Parathyroid adenoma (tissue), 2 donors: Measurements from ENCODE around the gene CD96.

ENCODE experiments used
- H2AFZ ChIP-seq: fragments of 300-600 bp; sonication (generic); one replicate; pipeline ENCODE4 v1.7.0; 2017; ENCODE audit warnings: antibody characterized with exemption, mild to moderate bottlenecking
- H3K27ac ChIP-seq: fragments of 300-600 bp; sonication (generic); one replicate; pipeline ENCODE4 v1.7.0; 2017
- H3K27me3 ChIP-seq: fragments of 300-600 bp; sonication (generic); one replicate; pipeline ENCODE4 v1.7.0; 2017; ENCODE audit warnings: low read length; ENCODE audit not compliant: control insufficient read depth, insufficient read depth
- H3K36me3 ChIP-seq: fragments of 300-600 bp; sonication (generic); one replicate; pipeline ENCODE4 v1.7.0; 2017; ENCODE audit warnings: low read length; ENCODE audit not compliant: control insufficient read depth, insufficient read depth
- H3K4me1 ChIP-seq: fragments of 300-600 bp; sonication (generic); one replicate; pipeline ENCODE4 v1.7.0; 2017; ENCODE audit warnings: control low read depth
- H3K4me2 ChIP-seq: fragments of 300-600 bp; sonication (generic); one replicate; pipeline ENCODE4 v1.7.0; 2017; ENCODE audit warnings: low read length
- H3K4me3 ChIP-seq: fragments of 300-600 bp; sonication (generic); one replicate; pipeline ENCODE4 v1.7.0; 2017; ENCODE audit warnings: low read depth, low read length
- H3K79me2 ChIP-seq: fragments of 300-600 bp; sonication (generic); one replicate; pipeline ENCODE4 v1.7.0; 2017; ENCODE audit warnings: control low read depth
- H3K9ac ChIP-seq: fragments of 300-600 bp; sonication (generic); one replicate; pipeline ENCODE4 v1.7.0; 2017; ENCODE audit warnings: mild to moderate bottlenecking
- H3K9me3 ChIP-seq: fragments of 300-600 bp; sonication (generic); one replicate; pipeline ENCODE4 v1.7.0; 2017; ENCODE audit warnings: low read length; ENCODE audit not compliant: control insufficient read depth
- TF ChIP-seq, protein P1 (sequence below): fragments of 300-600 bp; sonication (generic); IDR thresholded peaks from one replicate; pipeline ENCODE4 v1.7.0; 2017; ENCODE audit warnings: antibody characterized with exemption, mild to moderate bottlenecking
- donor health status: primary hyperparathyroidism.

The CD96 gene

DNA sequence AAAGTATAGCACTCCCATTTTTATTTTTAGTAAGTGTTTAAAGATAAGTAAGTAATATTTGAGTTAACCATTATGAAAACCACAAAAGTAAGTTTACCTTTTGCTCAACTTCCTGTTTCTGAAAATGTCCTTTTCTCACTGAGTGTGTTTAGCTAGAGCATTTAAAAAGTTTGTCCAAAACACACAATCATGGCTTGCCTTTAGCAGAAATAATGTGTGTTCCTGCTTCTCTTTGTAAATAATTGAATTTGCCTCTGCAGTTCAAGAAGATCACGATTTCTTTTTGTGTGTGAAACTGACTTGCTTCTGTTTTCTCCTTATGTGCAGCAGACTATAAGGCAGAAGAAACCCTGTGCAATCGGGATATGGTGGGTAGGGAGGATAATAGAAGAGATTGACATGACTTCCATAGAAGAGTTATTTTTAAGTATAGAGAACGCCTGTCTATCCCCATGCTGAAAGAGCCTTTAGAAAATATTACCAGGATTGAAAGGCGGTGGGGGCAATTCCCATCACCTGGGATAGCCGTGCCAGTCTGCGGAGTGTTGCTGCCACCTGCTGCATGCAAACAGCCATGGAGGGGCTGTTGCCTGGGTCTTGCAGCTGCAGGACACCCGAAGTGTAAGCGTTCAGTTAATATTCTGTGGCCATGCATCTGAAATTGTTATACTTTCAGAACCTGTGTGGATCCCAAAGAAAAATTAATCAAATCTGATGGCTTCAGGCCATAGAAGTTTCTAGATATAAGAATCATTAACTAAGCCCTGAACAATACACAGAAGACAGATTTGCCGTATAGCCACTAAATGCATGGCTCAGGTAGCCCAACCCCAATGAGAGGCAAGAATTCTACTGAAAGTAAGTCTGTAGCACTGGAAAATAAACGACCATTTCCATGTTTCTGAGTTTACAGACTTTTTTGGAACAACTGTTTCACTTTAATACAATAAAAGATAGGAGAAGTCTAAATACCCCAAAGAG, 2.4 kb upstream of the CD96 start:
- H3K36me3 ChIP-seq, result no peaks in the 10 kb centered on the region
- H3K4me3 ChIP-seq, result no peak overlapping the region
- TF ChIP-seq, protein P1, sequence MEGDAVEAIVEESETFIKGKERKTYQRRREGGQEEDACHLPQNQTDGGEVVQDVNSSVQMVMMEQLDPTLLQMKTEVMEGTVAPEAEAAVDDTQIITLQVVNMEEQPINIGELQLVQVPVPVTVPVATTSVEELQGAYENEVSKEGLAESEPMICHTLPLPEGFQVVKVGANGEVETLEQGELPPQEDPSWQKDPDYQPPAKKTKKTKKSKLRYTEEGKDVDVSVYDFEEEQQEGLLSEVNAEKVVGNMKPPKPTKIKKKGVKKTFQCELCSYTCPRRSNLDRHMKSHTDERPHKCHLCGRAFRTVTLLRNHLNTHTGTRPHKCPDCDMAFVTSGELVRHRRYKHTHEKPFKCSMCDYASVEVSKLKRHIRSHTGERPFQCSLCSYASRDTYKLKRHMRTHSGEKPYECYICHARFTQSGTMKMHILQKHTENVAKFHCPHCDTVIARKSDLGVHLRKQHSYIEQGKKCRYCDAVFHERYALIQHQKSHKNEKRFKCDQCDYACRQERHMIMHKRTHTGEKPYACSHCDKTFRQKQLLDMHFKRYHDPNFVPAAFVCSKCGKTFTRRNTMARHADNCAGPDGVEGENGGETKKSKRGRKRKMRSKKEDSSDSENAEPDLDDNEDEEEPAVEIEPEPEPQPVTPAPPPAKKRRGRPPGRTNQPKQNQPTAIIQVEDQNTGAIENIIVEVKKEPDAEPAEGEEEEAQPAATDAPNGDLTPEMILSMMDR, result no peak
- H3K4me1 ChIP-seq, result no peaks in the 10 kb centered on the region
- H3K9me3 ChIP-seq, result no peaks in the 10 kb centered on the region
- no peak overlapping the region for H2AFZ ChIP-seq
- no peaks in the 10 kb centered on the region for H3K27me3 ChIP-seq
- no peaks in the 10 kb centered on the region for H3K79me2 ChIP-seq
- no peak overlapping the region for H3K27ac ChIP-seq
- H3K9ac ChIP-seq, result no peak overlapping the region
- H3K4me2 ChIP-seq, result no peak overlapping the region

GRCh38 chr3:111541391-111541790, 606 bp upstream of the CD96 start:
- Histone ChIP-seq H3K27me3 (no peaks in the 10 kb centered on the region), H3K79me2 (no peaks in the 10 kb centered on the region), H2AFZ (no peak overlapping the region), H3K4me1 (no peaks in the 10 kb centered on the region), H3K27ac (no peak overlapping the region), H3K4me2 (no peak overlapping the region), H3K9ac (no peak overlapping the region), H3K9me3 (no peaks in the 10 kb centered on the region), H3K36me3 (no peaks in the 10 kb centered on the region), H3K4me3 (no peak overlapping the region)
- TF ChIP-seq, protein P1, result no peak

DNA sequence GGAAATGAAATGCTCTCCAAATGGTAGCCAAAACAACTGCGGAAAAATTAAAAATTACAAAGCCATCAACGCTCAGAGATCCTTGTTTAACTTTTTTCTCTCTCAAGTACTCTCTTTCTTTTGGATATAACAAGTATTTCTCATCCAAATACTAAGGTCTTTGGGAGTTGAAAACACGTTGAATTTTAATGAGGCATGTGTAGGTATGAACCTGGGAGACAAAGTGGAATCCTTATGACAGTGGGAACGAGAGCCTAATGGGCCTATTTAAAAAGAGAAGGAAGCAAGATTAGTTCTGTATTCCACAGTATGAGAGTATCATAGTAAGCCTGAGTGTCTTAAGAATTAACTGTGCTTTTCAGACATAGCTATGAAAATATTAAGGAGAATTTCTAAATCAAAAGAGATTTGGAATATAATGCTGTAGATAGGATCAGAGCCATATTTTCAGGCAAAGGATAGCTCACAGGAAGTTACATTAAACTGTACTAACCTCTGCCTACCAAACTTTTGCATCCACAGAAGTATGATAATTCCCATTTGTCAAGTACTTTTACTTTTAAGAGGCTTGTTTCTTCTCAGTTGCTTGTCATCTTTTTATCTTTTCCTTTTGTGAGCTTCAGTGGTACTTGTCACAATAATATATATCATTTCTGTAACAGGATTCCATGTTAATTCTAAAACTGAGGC, 759 bp downstream of the CD96 start:
- no peaks in the 10 kb centered on the region for H3K4me1 ChIP-seq
- TF ChIP-seq, protein P1, result no peak
- H3K36me3 ChIP-seq, result no peaks in the 10 kb centered on the region
- no peak overlapping the region for H3K4me2 ChIP-seq
- no peak overlapping the region for H3K9ac ChIP-seq
- H3K9me3 ChIP-seq, result no peaks in the 10 kb centered on the region
- H3K79me2 ChIP-seq, result no peaks in the 10 kb centered on the region
- H3K27ac ChIP-seq, result no peak overlapping the region
- H3K4me3 ChIP-seq, result no peak overlapping the region
- no peaks in the 10 kb centered on the region for H3K27me3 ChIP-seq
- H2AFZ ChIP-seq, result no peak overlapping the region

DNA sequence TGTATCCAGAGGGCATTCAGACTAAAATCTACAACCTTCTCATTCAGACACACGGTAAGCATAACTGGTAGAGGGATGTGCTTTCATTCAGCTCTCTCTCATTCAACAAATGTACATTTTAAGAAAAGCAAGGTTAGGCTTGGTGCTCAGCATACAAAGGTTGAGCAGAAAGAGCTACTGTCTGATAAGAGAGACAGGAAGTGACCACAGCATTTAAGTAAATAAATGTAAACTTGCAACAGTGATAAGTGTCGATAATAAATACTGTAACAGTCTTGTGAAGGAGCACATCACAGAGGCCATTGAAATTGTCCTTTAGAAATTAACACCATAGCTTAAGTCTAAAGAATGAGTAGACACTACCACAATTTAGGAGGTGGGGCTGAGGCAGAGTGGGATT, 3.4 kb downstream of the CD96 start:
- Histone ChIP-seq H3K9me3 (no peaks in the 10 kb centered on the region), H3K27ac (no peak overlapping the region), H3K4me1 (no peaks in the 10 kb centered on the region), H3K4me2 (no peak overlapping the region), H3K27me3 (no peaks in the 10 kb centered on the region), H2AFZ (no peak overlapping the region), H3K9ac (no peak overlapping the region), H3K79me2 (no peaks in the 10 kb centered on the region), H3K36me3 (no peaks in the 10 kb centered on the region), H3K4me3 (no peak overlapping the region)
- TF ChIP-seq, protein P1, result no peak
